Hypothalamus (tissue), 51 donors: Measurements from ENCODE around the gene RAB4A.
A peak's percentile ranks its signal among the peaks of the same experiment; 100 is the strongest.
"Not testable (repeated sequence)": the region's sequence is repeated elsewhere in the genome, so short reads cannot be mapped to it uniquely, and the experiment has no call there.

Source experiments
- DNase-seq, 51 donors: peaks; one replicate each; lab custom pipeline; 2025; lab: John Stamatoyannopoulos, UW

RAB4A gene

GRCh38 chr1:229291686-229292085, 20.8 kb downstream of the RAB4A start:
- not testable (repeated sequence) for DNase-seq

DNA sequence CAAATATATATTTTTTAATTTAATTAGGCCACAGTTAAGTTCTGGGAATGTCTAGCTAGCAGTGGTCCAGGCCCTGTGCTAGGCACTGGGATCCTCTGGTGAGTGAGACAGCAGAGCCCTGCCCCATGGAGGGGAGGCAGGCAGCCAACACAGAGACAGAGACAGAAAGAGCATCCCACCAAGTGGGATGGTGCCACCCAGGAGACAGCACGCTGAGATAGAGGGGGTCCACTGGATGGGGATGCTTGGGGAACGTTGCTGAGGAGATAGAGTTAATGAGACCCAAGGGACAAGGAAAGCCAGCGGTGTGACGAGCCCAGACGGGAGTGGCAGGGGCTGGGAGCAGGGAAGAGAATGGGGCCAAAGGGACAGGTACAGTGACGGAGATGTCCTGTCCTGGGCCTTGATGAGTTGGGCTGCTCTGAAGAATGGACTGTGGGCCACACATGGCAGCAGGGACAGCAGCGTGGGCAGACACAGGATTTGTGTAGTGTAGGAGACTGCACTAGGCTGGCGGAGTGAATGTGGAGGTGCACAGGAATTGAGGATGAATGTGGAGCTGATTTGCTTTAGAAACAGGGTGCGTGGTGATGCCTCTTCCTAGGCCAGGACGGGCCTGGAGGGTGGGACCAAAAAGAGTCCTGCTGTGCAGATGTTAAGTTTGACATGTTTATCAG, 22.8 kb downstream of the RAB4A start:
- DNase-seq = no peak

DNA sequence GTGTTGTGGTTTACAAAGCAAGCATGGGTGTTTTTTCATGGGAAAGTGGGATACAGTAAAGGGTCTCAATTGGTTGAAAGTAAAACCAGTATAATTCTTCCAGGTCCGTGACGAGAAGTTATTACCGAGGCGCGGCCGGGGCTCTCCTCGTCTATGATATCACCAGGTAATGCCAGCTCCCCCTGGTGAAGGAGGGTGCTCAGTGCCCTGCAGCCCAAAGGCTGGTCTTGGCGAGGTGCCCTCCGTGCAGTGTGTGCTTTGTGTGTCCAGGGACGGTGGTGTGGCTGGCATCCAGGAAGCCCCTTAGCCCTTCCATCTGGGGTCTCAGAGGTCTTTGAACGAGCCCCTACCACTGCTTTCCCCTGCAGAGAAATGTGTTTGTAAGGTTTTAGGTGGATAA, 24.8 kb downstream of the RAB4A start:
- DNase-seq = no peak

DNA sequence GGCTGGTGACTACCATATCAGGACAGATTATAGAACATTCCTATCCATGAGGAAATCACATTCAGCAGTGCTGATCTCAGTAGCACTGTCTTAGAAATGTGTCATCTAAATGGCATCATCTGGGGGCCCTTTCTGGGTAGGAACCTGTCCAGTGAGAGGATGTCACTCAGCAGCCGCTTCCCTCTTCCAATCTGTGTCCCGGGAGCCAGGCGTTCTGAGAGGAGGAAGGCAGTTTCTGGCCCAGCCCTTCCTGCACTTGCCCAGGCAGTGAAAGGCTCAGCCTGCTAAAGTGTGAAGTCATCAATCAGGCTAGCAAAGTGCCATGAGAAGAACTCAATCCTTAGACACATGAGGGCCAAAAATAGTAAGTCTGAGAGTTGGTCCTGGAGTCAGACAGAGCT, 25.6 kb downstream of the RAB4A start:
- peak in 1 of 51 donors; percentile 26 for DNase-seq

DNA sequence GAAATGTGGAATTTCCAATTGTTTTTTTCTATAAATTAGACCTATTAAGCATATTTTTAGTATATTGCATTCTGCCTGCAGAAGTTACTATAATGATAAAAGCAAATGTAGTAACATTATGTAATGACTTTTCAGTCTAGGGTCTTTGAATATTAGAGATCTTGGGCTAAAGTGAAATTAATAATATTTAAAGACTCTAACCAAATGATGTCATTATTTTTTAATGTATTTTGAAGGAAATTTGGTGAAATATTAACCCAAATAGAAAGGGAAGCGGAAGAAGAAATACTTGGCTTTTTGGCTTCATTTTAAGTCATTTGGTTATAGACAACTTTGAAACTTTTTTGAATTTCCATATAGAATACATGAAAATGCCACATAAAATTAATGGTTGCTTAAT, 26.8 kb downstream of the RAB4A start:
- DNase-seq = no peak

GRCh38 chr1:229298420-229298819, 27.5 kb downstream of the RAB4A start:
- no peak for DNase-seq

GRCh38 chr1:229298887-229299503, 28.1 kb downstream of the RAB4A start:
- no peak for DNase-seq

- DNase-seq = peak in 1 of 51 donors; percentile 41
These were observed 29.3 kb downstream of the RAB4A start for GRCh38 chr1:229300099-229300757.

- no peak for DNase-seq
These were observed 31.8 kb downstream of the RAB4A start for GRCh38 chr1:229302740-229303139.

DNA sequence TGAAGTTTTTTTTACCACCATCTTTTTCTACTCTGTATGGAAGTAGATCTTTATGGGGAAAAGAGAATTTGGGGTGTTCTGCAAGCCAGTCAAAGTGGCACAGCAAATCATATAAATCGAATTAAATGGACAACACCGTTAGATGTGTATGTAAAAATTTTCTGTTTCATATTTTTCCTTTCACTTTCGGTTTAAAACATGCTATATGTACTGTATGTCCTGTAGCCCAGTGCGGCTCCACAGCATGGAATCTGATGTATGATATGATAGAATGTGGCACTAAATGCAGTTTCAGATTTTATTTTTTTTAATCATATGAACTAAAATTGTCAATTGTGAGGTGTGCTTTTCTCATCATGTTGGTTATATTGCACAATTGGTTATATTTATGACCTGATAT, 32.9 kb downstream of the RAB4A start:
- DNase-seq = no peak

DNA sequence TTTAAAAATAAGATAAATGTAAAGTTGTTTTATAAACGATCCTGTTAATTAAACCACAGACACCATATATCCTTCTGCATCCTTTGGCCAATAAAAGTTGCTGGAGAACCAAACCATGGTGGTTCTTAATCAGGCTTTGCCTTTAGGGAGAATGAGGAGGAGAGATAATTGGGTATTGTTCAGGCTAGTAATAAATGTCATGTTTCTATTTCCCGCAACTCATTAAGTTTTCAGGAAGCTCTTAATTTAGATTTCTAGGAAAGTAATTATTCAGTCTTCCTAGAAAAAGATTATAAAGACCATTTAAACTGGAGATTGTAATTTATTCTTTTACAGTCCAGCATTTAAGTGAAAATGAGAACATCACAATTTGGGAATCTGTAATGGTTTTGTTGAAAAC, 34.5 kb downstream of the RAB4A start:
- no peak for DNase-seq

GRCh38 chr1:229309074-229309473, 38.2 kb downstream of the RAB4A start:
- no peak for DNase-seq

- DNase-seq = no peak
These were observed 38.8 kb downstream of the RAB4A start for GRCh38 chr1:229309684-229310083.

GRCh38 chr1:229310833-229311232, 39.9 kb downstream of the RAB4A start:
- no peak for DNase-seq

DNA sequence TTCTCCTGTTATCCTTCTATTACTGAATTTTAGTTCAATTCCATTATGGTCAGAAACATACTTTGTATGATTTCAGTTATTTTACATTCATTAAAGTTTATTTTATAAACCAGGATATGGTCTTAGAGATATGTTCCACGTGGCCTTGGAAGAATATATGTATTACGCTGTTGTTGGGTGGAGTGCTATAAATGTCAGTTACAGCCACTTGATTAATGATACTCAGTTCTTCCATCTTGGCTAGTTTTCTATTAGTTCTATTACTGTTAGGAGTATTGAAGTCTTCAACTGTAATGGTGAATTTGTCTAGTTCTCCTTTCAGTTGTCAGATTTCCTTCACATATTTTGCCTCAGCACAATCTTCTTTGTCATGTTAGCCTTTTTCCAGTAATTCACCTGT, 45.3 kb downstream of the RAB4A start:
- DNase-seq = no peak

DNA sequence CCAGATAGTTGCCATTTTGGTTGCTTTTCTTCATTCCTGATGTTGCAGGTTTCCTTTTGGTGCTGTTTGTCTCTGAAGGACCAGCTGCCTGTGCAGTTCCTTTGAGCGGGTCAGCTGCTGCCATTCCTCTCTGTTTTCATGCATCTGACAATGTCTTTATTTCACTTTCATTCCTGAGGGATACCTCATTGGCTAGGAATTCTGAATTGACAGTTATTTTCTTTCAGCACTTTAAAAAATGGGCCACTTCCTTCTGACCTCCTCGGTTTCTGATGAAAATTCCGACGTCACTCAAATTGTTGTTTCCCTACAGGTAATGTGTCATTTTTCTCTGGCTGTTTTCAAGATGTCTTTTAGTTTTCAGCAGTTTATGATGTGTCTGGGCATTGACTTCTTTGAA, 47.1 kb downstream of the RAB4A start:
- no peak for DNase-seq

DNA sequence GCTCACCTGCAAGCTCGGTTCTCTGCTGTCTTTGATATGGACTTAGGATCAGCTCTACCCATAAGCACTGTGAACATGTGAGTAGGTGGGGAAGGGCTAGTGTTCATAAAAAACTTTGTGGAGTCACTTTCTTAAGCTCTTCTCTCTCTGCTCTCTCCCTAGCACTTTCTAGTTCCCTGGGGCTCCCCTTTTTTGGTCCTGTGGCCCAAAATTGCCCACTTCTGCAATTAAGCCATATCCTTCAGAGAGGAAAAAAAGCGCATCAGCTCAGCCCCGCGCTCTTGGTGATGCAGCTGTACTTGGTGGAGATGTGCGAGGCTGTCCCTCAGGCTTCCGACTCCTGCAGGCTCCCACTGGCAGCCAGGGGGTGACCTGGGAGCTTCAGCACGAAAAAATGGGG, 48.6 kb downstream of the RAB4A start:
- no peak for DNase-seq

DNA sequence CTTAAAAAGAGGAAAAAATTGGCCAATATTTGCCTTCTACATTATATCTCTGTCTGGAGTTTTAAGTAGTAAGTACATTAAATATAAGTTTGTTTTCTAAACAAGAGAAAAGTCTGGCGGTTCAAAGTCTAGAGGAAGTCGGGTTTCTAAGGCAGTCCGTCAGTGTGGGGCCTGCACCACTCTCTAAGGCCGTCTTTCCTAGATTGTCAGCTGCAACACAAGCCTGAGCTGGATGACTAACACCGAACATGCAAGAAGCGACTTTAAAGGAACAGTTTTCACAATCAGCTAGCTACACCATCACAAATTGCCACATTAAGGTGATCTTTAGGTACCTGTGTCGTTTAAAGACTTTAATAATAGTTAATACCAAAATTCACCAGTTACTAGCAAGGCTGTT, 52.3 kb downstream of the RAB4A start:
- DNase-seq = no peak

- DNase-seq = no peak
These were observed 53.1 kb downstream of the RAB4A start for GRCh38 chr1:229323885-229324553.

DNA sequence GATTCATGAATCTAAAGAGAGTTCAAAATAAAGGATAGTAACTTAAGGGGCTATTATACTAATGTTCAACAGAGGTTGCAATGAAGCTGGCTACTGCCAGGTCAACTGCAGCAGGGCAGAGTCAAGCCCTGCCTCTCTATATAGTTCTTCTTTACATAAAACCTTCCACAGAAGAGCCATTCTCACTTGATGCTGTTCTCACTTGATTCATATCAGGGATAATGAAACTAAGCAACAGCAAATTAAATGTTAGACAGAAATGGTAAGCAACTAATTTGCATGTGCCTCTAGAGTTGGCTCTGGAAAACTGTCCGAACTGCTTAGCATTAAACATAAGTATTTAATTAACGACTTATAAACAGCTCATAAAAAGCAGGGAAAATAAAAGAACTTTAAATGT, 54.5 kb downstream of the RAB4A start:
- no peak for DNase-seq

GRCh38 chr1:229325853-229326487, 55.1 kb downstream of the RAB4A start:
- no peak for DNase-seq
